Thyroid gland (tissue), 4 donors: ENCODE results near the gene RABL6.

Experiments
- POLR2A ChIP-seq, 2 donors: fragments of 450-650 bp; IDR thresholded peaks; one replicate each; pipeline ENCODE4 v1.6.1; 2017; ENCODE audit warnings: antibody characterized with exemption in 2 of 2, mild to moderate bottlenecking in 2 of 2, moderate library complexity in 1 of 2
- TF ChIP-seq, protein P1 (sequence below), 6 experiments: fragments of 200-600 bp in 3 of 6; fragments of 450-650 bp in 3 of 6; sonication (generic) in 3 of 6; IDR thresholded peaks; one replicate each; pipeline ENCODE4 v1.5.1; 2016 to 2019; ENCODE audit warnings: antibody characterized with exemption in 6 of 6, mild to moderate bottlenecking in 2 of 6, inconsistent platforms in 1 of 6, moderate library complexity in 1 of 6

DNA sequence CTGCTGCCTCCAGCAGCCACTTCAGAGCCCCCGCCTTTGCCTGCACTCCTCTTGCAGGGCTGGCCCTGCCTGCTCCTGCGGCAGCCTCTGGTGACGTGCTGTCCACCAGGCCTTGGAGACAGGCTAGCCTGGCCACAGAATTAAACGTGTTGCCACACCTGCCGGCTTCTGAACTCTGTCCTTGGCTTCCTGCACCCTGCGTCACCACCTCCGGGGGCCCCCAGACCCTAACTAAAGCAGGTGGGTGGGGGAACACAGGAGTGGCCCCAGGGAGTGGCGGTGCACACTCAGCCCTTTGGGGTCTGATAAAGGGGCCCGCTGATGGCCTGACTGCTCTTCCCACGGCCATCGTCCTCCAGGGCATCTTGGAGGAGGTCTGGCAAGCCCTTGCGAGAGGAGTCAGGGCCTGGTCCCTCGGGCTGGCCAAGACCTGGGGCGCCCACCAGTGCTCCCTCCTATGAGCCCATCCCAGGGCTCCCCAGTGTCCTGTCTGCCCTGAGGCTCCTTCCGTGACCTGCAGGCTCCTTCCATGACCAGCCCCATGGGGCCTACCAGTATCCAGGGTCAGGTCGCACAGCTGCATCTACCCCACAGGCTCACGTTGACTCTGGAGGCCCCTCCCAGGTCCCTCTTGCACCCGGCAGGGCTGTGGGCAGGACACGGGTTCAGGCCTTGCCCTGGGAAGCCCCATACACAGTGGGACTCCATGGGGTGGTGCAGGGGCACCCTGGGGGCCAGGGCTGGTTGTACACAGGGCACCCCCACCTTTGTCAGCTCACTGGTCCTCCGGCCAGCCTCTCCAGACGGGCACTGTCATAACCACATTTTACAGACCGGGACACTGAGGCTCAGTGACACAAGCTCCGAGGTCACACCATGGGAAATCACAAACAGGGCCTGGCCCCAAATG, 43.4 kb downstream of the RABL6 start:
- TF ChIP-seq, protein P1, sequence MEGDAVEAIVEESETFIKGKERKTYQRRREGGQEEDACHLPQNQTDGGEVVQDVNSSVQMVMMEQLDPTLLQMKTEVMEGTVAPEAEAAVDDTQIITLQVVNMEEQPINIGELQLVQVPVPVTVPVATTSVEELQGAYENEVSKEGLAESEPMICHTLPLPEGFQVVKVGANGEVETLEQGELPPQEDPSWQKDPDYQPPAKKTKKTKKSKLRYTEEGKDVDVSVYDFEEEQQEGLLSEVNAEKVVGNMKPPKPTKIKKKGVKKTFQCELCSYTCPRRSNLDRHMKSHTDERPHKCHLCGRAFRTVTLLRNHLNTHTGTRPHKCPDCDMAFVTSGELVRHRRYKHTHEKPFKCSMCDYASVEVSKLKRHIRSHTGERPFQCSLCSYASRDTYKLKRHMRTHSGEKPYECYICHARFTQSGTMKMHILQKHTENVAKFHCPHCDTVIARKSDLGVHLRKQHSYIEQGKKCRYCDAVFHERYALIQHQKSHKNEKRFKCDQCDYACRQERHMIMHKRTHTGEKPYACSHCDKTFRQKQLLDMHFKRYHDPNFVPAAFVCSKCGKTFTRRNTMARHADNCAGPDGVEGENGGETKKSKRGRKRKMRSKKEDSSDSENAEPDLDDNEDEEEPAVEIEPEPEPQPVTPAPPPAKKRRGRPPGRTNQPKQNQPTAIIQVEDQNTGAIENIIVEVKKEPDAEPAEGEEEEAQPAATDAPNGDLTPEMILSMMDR (IDR thresholded peaks at IDR 0.05): no peak
- TF ChIP-seq POLR2A (IDR thresholded peaks at IDR 0.05): no peak
